CD4-positive, alpha-beta T cell treated with Interleukin-6 for 4 hours (primary cell): Measurements from ENCODE around the gene DPYD.
"Not testable (repeated sequence)": the region's sequence is repeated elsewhere in the genome, so short reads cannot be mapped to it uniquely, and the experiment has no call there.

Experiments
- DNase-seq: peaks from one replicate; pipeline ENCODE4 v3.0.0-alpha.2; 2020; ENCODE audit warnings: mixed read lengths

Gene DPYD

GRCh38 chr1:97349794-97350193, 571.0 kb downstream of the DPYD start:
- DNase-seq = not testable (repeated sequence)

GRCh38 chr1:97348599-97349265, 572.1 kb downstream of the DPYD start:
- no peak for DNase-seq

GRCh38 chr1:97340951-97341350, 579.9 kb downstream of the DPYD start:
- DNase-seq = no peak

DNA sequence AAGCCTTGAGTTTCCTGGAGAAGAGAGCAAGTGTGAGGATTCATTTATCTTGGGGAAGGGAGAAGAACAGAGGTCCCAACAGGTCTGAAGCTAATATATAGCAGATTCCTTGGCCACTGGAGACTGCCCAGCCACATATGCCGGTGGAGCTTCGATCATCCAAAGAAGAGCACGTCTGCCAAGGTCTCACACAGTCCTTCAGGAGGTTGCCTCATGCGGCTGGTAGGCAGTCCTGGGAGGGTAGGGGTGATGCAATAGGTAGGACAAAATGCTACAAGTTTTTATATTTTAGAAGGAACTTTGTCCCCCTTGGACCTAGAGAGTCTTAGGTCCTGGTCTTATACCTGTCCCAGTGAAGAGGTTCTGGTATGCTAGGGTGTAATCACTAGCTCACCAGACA, 582.5 kb downstream of the DPYD start:
- no peak for DNase-seq

DNA sequence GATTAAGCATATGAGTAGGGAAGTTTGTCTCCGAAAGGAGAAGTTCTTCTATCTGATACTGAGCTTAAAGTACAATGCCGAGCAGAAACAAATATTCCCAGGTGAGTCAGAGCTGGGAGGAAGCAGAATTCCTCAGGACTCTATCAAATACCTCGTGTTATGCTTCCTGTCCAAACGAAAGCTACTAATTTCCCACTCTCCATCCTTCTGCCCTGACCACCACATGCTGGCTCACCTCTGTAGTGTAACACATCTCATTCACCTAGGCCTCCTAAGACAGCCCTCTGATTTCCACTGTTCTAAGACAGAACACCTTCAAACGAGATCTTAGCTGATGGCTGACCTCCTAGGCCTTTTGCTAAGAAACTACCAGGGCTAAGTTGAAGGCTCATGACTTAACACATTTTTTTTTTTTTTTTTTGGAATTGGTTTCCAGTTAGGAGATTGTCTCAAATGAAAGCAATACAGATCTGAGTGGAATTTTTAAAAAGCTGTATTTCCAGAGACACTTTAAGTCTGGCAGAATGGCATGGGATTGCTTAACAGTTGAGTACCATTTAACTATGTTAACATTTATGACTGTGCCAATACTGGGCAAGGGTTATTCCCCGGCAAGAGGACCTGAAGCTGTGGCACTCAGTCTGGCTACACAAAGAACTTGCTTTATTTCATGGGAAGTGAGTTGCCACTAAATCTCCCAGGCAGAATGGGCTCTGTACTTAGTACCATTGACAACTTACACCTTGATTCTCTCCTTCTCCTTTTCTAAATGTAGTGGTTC, 583.4 kb downstream of the DPYD start:
- DNase-seq = no peak

- DNase-seq = no peak
Measured at GRCh38 chr1:97334454-97334853, 586.4 kb downstream of the DPYD start.

DNA sequence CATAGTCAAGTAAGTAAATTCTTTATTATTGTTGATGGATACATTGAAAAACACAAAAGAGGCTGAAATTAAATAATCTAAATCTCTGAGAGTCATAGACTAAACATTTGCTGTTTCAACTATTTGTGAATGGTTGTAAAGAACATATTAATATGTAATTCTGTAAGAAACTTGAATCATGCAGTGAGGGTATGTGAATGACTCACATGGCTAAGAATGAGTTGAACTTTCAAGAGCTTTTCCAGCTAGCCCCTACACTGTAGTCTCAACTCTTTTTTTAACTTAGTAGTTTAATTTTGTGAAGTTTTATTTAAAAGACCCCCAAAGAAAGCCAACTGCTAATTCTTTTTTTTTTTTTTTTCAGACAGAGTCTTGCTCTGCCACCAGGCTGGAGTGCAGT, 588.1 kb downstream of the DPYD start:
- no peak for DNase-seq

DNA sequence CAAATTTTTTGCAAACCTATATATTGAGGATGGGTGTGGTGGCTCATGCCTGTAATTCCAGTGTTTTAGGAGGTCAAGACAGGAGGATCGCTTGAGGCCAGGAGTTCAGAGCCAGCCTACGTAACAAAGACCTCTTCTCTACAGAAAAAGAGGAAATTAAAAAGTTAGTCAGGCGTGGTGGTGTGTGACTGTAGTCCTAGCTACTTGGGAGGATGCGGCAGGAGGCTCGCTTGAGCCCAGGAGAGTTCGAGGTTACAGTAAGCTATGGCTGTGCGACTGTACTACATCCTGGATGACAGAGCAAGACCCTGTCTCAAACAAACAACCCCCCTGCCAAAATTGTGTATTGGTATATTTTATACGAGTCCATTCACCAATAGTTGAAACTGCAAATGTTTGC, 589.7 kb downstream of the DPYD start:
- DNase-seq = no peak

DNA sequence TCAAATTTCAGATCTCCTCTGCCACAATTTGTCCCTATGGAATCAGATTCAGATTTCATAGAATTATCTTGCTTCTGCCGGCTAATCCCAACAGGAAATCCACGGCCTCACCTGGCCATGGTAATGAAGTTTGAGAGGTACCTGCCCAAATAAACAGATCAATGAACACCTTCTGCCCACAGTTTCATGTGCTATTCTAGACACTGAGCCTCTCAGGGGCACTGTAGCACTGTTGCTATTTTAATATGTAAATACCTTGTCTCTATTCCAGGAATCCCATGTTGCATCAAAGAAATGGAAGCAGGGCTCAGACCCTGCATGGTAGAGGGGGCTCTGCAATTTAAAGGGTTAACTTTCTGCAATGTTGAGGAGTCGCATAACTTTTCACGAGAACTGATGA, 606.1 kb downstream of the DPYD start:
- no peak for DNase-seq

DNA sequence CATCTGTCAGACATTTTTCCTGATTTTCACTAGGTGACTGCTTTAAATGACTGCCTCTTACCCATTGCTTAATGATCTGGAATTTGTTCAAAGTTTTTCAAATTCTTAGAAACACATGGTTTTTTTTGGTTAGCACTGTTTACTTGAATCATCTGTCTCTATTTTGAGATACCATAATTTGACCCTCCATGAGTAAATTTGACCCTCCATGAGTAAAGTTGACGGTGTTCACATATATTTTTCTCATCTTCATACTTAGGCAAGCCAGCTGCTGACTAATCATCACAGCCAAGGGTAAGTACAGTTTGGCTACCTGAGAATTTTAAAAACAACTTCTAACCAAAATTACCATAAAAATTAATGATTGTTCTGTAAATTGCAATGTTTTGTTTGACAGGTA, 612.7 kb downstream of the DPYD start:
- DNase-seq = no peak

DNA sequence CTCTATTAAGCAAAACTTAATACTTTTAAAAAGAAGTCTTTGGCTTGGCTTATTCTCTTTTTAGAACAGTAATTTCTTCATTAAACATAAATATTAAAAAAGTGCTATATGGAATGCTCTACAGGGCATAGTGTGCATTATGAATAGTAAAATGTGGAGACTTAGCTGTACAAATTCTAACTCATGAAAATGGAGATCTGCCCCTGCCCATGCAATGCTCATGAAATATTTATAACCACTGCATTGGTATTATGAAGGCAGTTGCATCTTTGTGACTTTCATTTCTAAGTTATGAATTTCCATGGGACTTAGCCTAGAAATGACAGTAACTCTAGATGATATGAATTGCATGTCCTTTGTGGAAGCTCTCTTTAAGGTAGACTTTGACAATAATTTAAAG, 613.3 kb downstream of the DPYD start:
- no peak for DNase-seq

DNA sequence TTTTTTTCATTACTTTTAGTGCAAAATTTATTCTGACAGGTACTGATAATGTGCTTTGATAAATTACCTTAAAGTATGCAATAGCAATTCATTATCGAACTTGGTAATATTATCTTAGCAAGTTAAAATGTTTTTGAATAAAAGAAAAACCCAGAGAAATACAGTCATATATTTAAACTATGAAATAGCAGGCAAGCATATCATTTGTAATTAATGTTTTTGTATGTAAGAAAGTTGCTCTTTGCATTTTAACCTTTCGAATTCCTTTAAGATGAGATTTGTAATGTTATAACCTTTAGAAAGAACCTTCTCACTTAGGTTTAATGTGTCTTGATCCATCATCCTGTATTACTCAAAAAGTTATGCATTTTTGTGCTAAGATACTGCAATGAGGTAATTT, 613.7 kb downstream of the DPYD start:
- DNase-seq = no peak

DNA sequence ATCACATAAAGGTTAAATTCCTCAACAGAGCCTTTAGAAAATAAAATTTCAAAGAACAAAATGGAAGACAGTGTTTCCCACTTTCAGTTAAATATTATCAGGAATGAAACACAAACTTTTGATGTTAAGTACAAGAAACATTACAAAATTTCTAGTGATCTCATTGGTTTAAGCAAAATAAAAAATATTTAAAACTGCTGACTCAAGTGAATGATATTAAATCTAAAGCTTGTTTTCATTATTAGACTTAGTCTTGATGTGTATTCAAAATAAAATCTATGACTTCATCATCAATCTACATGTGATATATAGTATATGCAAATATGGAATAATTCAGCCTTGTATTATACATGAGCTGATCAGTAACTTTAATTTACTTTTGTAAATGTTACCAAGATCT, 614.3 kb downstream of the DPYD start:
- DNase-seq = no peak

- DNase-seq = no peak
Measured at GRCh38 chr1:97304366-97304765, 616.5 kb downstream of the DPYD start.

GRCh38 chr1:97298966-97299365, 621.9 kb downstream of the DPYD start:
- no peak for DNase-seq

- DNase-seq = no peak
Measured at GRCh38 chr1:97297611-97298010, 623.2 kb downstream of the DPYD start.

GRCh38 chr1:97281962-97282361, 638.9 kb downstream of the DPYD start:
- DNase-seq = no peak

- no peak for DNase-seq
Measured at GRCh38 chr1:97277891-97278654, 642.8 kb downstream of the DPYD start.

DNA sequence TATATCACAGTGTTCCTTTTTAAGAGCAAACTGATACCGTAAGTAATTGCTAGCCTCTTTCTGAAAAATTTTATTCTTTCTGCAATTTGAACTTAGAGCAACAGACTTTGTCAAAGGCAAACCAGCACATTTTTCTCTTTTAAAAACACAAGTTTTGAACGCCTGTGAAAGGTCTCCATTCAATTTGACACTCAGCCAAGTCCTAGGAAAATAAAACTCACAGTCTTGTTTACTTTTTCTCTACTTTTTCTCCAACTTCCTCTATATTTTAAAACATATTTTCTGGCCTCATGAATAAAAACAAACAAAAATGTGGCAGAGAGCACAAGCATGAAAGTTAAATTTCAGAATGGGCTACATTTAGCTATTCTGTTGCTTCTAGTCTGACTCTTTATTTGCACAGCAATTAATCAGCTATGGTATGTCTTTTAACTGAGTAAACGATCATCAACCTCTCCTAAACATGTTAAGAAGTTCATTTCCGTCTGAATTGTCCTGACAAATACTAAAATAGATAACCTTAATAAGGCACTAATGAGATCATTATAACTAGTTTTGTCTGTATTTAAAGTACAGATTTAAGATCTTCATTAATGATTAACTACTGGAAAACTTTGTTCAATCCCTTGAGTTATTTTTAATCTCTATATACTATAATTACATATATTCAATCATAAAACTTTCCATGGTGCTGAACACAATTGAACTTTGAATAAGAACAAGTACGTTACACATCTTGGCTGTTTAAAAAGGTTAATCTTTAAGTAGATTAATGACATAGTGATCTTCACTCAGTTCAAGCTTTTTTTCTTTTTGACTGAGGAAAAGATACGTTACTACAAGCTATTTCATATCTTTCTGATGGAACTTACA, 648.7 kb downstream of the DPYD start:
- no peak for DNase-seq

DNA sequence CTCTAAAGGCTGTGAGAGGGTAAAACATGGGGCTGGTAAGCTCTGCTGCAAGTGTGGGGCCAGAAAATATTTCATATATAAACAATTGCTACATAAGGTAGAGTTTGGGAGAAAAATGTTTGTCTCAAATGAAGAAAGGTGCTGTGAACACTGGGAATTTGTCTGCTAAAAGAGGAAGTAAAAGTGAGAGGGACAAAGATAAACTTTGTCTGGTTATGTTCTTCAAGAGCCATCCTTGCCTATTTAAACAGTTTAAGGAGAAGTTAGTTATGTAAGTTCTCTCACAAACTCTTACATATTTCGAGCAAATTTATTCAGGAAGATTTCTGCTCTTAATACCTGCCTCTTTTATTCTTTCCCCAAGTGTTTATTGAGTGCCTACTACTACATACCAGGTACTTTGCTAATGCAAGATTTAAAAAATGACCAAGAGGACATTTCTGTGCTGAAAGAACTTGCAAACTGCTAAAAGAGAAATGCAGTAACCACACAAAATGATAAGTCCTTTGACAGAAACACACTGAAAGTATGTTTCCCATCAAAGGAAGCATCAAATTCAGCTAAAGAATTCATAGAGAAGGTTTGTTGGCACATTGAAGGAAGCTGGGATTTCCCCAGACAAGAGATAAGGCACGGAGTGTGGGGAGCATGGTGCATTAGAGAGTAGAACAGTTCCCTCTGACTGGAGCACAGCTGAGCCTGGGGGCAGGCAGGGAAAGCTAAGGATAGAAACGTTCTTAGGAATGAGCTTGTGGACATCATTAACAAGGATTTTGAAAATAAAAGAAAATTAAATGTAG, 650.1 kb downstream of the DPYD start:
- DNase-seq = no peak

DNA sequence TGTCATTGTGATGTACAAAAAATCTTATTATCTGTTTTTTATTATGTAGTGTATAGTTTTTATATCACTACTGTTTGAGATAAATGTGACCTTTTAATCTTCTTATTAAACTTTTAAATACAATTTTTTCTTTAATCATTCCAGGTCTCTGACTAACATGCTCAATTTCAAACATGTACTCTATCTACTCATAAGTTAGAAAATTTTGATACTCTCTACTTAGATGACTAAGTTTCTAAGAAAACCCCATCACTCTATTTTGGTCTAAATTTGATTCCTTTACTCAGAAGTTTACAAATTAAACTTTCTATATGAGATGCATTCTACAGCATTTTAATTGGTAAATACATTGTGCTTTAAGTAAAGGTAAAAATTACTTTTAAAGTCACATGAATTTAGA, 655.2 kb downstream of the DPYD start:
- no peak for DNase-seq

- no peak for DNase-seq
Measured at GRCh38 chr1:97262842-97263241, 658.0 kb downstream of the DPYD start.
